T-cell (primary cell): Measurements from ENCODE around the gene EFCAB6. TPM values are rescaled to one million over a fixed set of nuclear protein-coding genes. Genes with fewer than 3 reads are reported as not detected.

Experiments used
- ATAC-seq, 4 experiments: fragments of 200-7000 bp in 3 of 4; fragments of 150-1000 bp in 1 of 4; cut with Tn5 transposase; replicated peaks in 1 of 4; 1 replicate in 3 of 4; 2 replicates in 1 of 4; pipeline ENCODE4 v1.10.0; 2021; ENCODE audit warnings: moderate library complexity in 3 of 4, mild to moderate bottlenecking in 2 of 4, moderate number of reproducible peaks in 1 of 4
- CTCF ChIA-PET, 2 donors: fragments of 300-600 bp; sonication (Branson Sonifier 250); formaldehyde crosslinking; loops; one replicate each; lab custom pipeline; 2022; ENCODE audit warnings: antibody characterized with exemption in 2 of 2; lab: Charles Lee
- POLR2A ChIA-PET, 2 donors: fragments of 300-600 bp; sonication (Branson Sonifier 250); formaldehyde crosslinking; loops; one replicate each; lab custom pipeline; 2022; ENCODE audit warnings: antibody characterized with exemption in 2 of 2; lab: Charles Lee
- DNase-seq, 35 experiments: peaks; one replicate each; pipeline versions ENCODE4 v3.0.0 to v3.0.0-alpha.2; 2013 to 2023
- H3K27ac ChIP-seq: one replicate; pipeline ENCODE4 v1.5.1; 2013; ENCODE audit warnings: low read length
- H3K27me3 ChIP-seq, 2 experiments: replicated peaks in 1 of 2; 1 replicate in 1 of 2; 2 replicates in 1 of 2; pipeline versions ENCODE4 v1.6.1 to v1.7.0; 2013; ENCODE audit warnings: low read length in 1 of 2, mixed read lengths in 1 of 2; ENCODE audit not compliant: control insufficient read depth in 2 of 2, insufficient read depth in 2 of 2; ENCODE audit errors: extremely low read depth in 1 of 2
- H3K36me3 ChIP-seq, 2 donors: 1 replicate in 1 of 2; 2 replicates in 1 of 2; pipeline versions ENCODE4 v1.6.1 to v1.7.0; 2013; ENCODE audit warnings: low read length in 1 of 2; ENCODE audit not compliant: control insufficient read depth in 2 of 2, insufficient read depth in 1 of 2; ENCODE audit errors: extremely low read depth in 1 of 2
- H3K4me1 ChIP-seq, 2 experiments: 1 replicate in 1 of 2; 2 replicates in 1 of 2; pipeline versions ENCODE4 v1.6.1 to v1.7.0; 2013; ENCODE audit warnings: low read length in 2 of 2, mixed read lengths in 1 of 2; ENCODE audit not compliant: insufficient read depth in 2 of 2, control insufficient read depth in 1 of 2; ENCODE audit errors: extremely low read depth in 1 of 2
- H3K4me3 ChIP-seq, 2 donors: 1 replicate in 1 of 2; 2 replicates in 1 of 2; pipeline versions ENCODE4 v1.5.1 to v1.7.0; 2013; ENCODE audit warnings: mild to moderate bottlenecking in 2 of 2, low read length in 1 of 2, moderate library complexity in 1 of 2; ENCODE audit not compliant: control insufficient read depth in 1 of 2; ENCODE audit errors: extremely low read depth in 1 of 2
- H3K9me3 ChIP-seq: 2 replicates; pipeline ENCODE4 v1.7.0; 2013
- H3K27ac Mint-ChIP-seq, 2 donors: one replicate each; pipeline ENCODE4 v1.8.0; 2020 to 2021; ENCODE audit warnings: mild to moderate bottlenecking in 2 of 2, mixed read lengths in 2 of 2
- H3K27me3 Mint-ChIP-seq, 2 donors: one replicate each; pipeline ENCODE4 v1.8.0; 2021 to 2022; ENCODE audit warnings: mixed read lengths in 2 of 2
- H3K36me3 Mint-ChIP-seq: one replicate; pipeline ENCODE4 v1.8.0; 2021; ENCODE audit warnings: mixed read lengths
- H3K4me1 Mint-ChIP-seq, 3 donors: one replicate each; pipeline ENCODE4 v1.8.0; 2020 to 2022; ENCODE audit warnings: mixed read lengths in 3 of 3, mild to moderate bottlenecking in 1 of 3
- H3K4me3 Mint-ChIP-seq, 3 donors: one replicate each; pipeline ENCODE4 v1.8.0; 2020 to 2022; ENCODE audit warnings: mild to moderate bottlenecking in 3 of 3, mixed read lengths in 3 of 3, moderate library complexity in 3 of 3
- H3K9me3 Mint-ChIP-seq, 3 donors: one replicate each; pipeline ENCODE4 v1.8.0; 2020 to 2022; ENCODE audit warnings: mixed read lengths in 3 of 3
- WGBS: methylation state at CpG from one replicate; pipeline ENCODE4 v1.1.5; 2013; ENCODE audit warnings: missing lambda C conversion rate; ENCODE audit not compliant: insufficient coverage; 5-methylcytosine and 5-hydroxymethylcytosine counted together
- total RNA-seq, 35 experiments: library from RNA in 6 of 35; stranded (reverse) in 6 of 35; fragments of 120-200 nt in 1 of 35; gene quantifications; one replicate each; pipeline versions ENCODE4 v1.2.1 to v1.2.4 and lab custom pipeline; 2013 to 2026

Gene EFCAB6
- total RNA-seq, 5 donors from 2014 or later (not counting 1 experiment from before 2014, with no cell fraction given): 0.26 to 0.89 (median 0.53) TPM

GRCh38 chr22:43823911-43824665, 12.0 kb upstream of the EFCAB6 start:
- Histone ChIP-seq H3K4me3 (no peak overlapping the region), H3K9me3 (no peaks in the 10 kb centered on the region), H3K4me1 (no peaks in the 10 kb centered on the region), H3K27ac (no peak overlapping the region), H3K36me3 (no peaks in the 10 kb centered on the region), H3K27me3 (peaks cover 0 to 55% of the 10 kb centered on the region in 2 experiments)
- DNase-seq: no peak
- no peak overlapping the region for H3K4me3 Mint-ChIP-seq
- H3K4me1 Mint-ChIP-seq: no peaks in the 10 kb centered on the region
- H3K27ac Mint-ChIP-seq: no peak overlapping the region
- ChIA-PET POLR2A (no interaction called here), CTCF (no interaction called here)
- no peaks in the 10 kb centered on the region for H3K9me3 Mint-ChIP-seq
- H3K27me3 Mint-ChIP-seq: peaks cover 31 to 44% of the 10 kb centered on the region in 2 donors
- 67% methylated on average over 8 of the region's 17 CpGs for WGBS
- H3K36me3 Mint-ChIP-seq: no peaks in the 10 kb centered on the region
- ATAC-seq: no peak

- Mint-ChIP-seq H3K27me3 (peaks cover 31 to 44% of the 10 kb centered on the region in 2 donors), H3K4me1 (no peaks in the 10 kb centered on the region), H3K4me3 (no peak overlapping the region), H3K36me3 (no peaks in the 10 kb centered on the region), H3K27ac (no peak overlapping the region), H3K9me3 (no peaks in the 10 kb centered on the region)
- no peak overlapping the region for H3K4me3 ChIP-seq
- ChIA-PET CTCF (no interaction called here), POLR2A (no interaction called here)
- H3K27me3 ChIP-seq: peaks cover 0 to 52% of the 10 kb centered on the region in 2 experiments
- DNase-seq: no peak
- H3K9me3 ChIP-seq: no peaks in the 10 kb centered on the region
- 74% methylated on average over 13 of the region's 13 CpGs for WGBS
- H3K36me3 ChIP-seq: no peaks in the 10 kb centered on the region
- H3K27ac ChIP-seq: no peak overlapping the region
- H3K4me1 ChIP-seq: no peaks in the 10 kb centered on the region
- ATAC-seq: no peak
Measured at GRCh38 chr22:43823353-43823908, 11.3 kb upstream of the EFCAB6 start.

GRCh38 chr22:43821606-43822425, 9.7 kb upstream of the EFCAB6 start:
- ATAC-seq (no peak), DNase-seq (no peak)
- H3K4me1 Mint-ChIP-seq: no peaks in the 10 kb centered on the region
- no peak overlapping the region for H3K27ac Mint-ChIP-seq
- no peaks in the 10 kb centered on the region for H3K36me3 ChIP-seq
- peaks cover 0 to 45% of the 10 kb centered on the region in 2 experiments for H3K27me3 ChIP-seq
- no peak overlapping the region for H3K4me3 ChIP-seq
- H3K9me3 ChIP-seq: no peaks in the 10 kb centered on the region
- no peaks in the 10 kb centered on the region for H3K36me3 Mint-ChIP-seq
- no peak overlapping the region for H3K27ac ChIP-seq
- ChIA-PET POLR2A (no interaction called here), CTCF (no interaction called here)
- WGBS: 64% methylated on average over 14 of the region's 22 CpGs
- peaks cover 31 to 44% of the 10 kb centered on the region in 2 donors for H3K27me3 Mint-ChIP-seq
- H3K4me3 Mint-ChIP-seq: no peak overlapping the region
- H3K9me3 Mint-ChIP-seq: no peaks in the 10 kb centered on the region
- H3K4me1 ChIP-seq: no peaks in the 10 kb centered on the region

GRCh38 chr22:43820651-43821305, 8.7 kb upstream of the EFCAB6 start:
- POLR2A ChIA-PET: no interaction called here
- H3K27ac Mint-ChIP-seq: no peak overlapping the region
- 83% methylated on average over 18 of the region's 18 CpGs for WGBS

GRCh38 chr22:43819931-43820640, 8.0 kb upstream of the EFCAB6 start:
- Histone ChIP-seq H3K4me1 (no peaks in the 10 kb centered on the region), H3K9me3 (no peaks in the 10 kb centered on the region), H3K4me3 (no peak overlapping the region), H3K27ac (no peak overlapping the region), H3K27me3 (peaks cover 0 to 44% of the 10 kb centered on the region in 2 experiments), H3K36me3 (no peaks in the 10 kb centered on the region)
- ATAC-seq (no peak), DNase-seq (no peak)
- ChIA-PET CTCF (no interaction called here), POLR2A (no interaction called here)
- Mint-ChIP-seq H3K4me1 (no peaks in the 10 kb centered on the region), H3K4me3 (no peak overlapping the region), H3K36me3 (no peaks in the 10 kb centered on the region), H3K9me3 (no peaks in the 10 kb centered on the region), H3K27ac (no peak overlapping the region), H3K27me3 (peaks cover 22 to 41% of the 10 kb centered on the region in 2 donors)
- WGBS: 83% methylated on average over 9 of the region's 13 CpGs

More at GRCh38 chr22:43820651-43821305, 8.7 kb upstream of the EFCAB6 start:
- CTCF ChIA-PET: no interaction called here
- H3K9me3 ChIP-seq: no peaks in the 10 kb centered on the region
- ATAC-seq (no peak), DNase-seq (no peak)
- Mint-ChIP-seq H3K4me1 (no peaks in the 10 kb centered on the region), H3K4me3 (no peak overlapping the region), H3K27me3 (peaks cover 29 to 44% of the 10 kb centered on the region in 2 donors), H3K9me3 (no peaks in the 10 kb centered on the region), H3K36me3 (no peaks in the 10 kb centered on the region)
- no peaks in the 10 kb centered on the region for H3K36me3 ChIP-seq
- H3K27me3 ChIP-seq: peaks cover 0 to 45% of the 10 kb centered on the region in 2 experiments
- H3K4me3 ChIP-seq: no peak overlapping the region
- H3K4me1 ChIP-seq: no peaks in the 10 kb centered on the region
- no peak overlapping the region for H3K27ac ChIP-seq
